Mesendoderm (in vitro differentiated cells): ENCODE results near the gene LMF2.
A peak's percentile ranks its signal among the peaks of the same experiment; 100 is the strongest.

Experiments
- DNase-seq: peaks from one replicate; pipeline ENCODE4 v3.0.0; 2013
- H2AK5ac ChIP-seq: 2 replicates; pipeline ENCODE4 v1.6.1; 2013; ENCODE audit warnings: low read length, inconsistent platforms
- H2BK120ac ChIP-seq: 2 replicates; pipeline ENCODE4 v1.6.1; 2013; ENCODE audit warnings: low read depth, mild to moderate bottlenecking, low read length, moderate library complexity, mixed read lengths
- H2BK15ac ChIP-seq: replicated peaks from 2 replicates; pipeline ENCODE4 v1.6.1; 2013; ENCODE audit warnings: low read depth, mild to moderate bottlenecking, moderate library complexity
- H2BK5ac ChIP-seq: 2 replicates; pipeline ENCODE4 v1.6.1; 2013; ENCODE audit warnings: low read length, inconsistent platforms
- H3K18ac ChIP-seq: 2 replicates; pipeline ENCODE4 v1.6.1; 2013; ENCODE audit warnings: mild to moderate bottlenecking, low read length, mixed read lengths
- H3K23ac ChIP-seq: one replicate; pipeline ENCODE4 v1.6.1; 2013; ENCODE audit warnings: low read length
- H3K27ac ChIP-seq: 2 replicates; pipeline ENCODE4 v1.5.1; 2013; ENCODE audit warnings: low read depth, mild to moderate bottlenecking, inconsistent platforms, low read length, moderate library complexity
- H3K27me3 ChIP-seq: 2 replicates; pipeline ENCODE4 v1.6.1; 2013; ENCODE audit warnings: low read length, control low read depth, mild to moderate bottlenecking, inconsistent platforms; ENCODE audit not compliant: insufficient read depth, poor library complexity
- H3K36me3 ChIP-seq: 2 replicates; pipeline ENCODE4 v1.6.1; 2013; ENCODE audit warnings: low read length, inconsistent platforms; ENCODE audit not compliant: control insufficient read depth, insufficient read depth
- H3K4ac ChIP-seq: one replicate; pipeline ENCODE4 v1.6.1; 2013; ENCODE audit warnings: low read depth, mild to moderate bottlenecking, low read length, moderate library complexity
- H3K4me1 ChIP-seq: 2 replicates; pipeline ENCODE4 v1.6.1; 2013; ENCODE audit warnings: low read depth, low read length, inconsistent platforms; ENCODE audit not compliant: control insufficient read depth
- H3K4me2 ChIP-seq: 2 replicates; pipeline ENCODE4 v1.6.1; 2013; ENCODE audit warnings: low read length
- H3K4me3 ChIP-seq: 2 replicates; pipeline ENCODE4 v1.5.1; 2013; ENCODE audit warnings: mild to moderate bottlenecking, low read length
- H3K56ac ChIP-seq: one replicate; pipeline ENCODE4 v1.6.1; 2013; ENCODE audit warnings: low read length
- H3K79me1 ChIP-seq: 2 replicates; pipeline ENCODE4 v1.6.1; 2013; ENCODE audit warnings: low read length, inconsistent platforms
- H3K79me2 ChIP-seq: 2 replicates; pipeline ENCODE4 v1.6.1; 2013; ENCODE audit warnings: mild to moderate bottlenecking, low read length; ENCODE audit not compliant: control insufficient read depth, insufficient read depth
- H3K9ac ChIP-seq: 2 replicates; pipeline ENCODE4 v1.6.1; 2013; ENCODE audit warnings: low read length, inconsistent platforms
- H4K5ac ChIP-seq: one replicate; pipeline ENCODE4 v1.6.1; 2013; ENCODE audit warnings: low read length
- H4K8ac ChIP-seq: one replicate; pipeline ENCODE4 v1.6.1; 2013; ENCODE audit warnings: low read depth, mild to moderate bottlenecking, control low read depth, low read length, moderate library complexity
- WGBS: extraction: QIAGEN DNeasy Blood & Tissue Kit; methylation state at CpG from one replicate; pipeline ENCODE4 v1.1.7; 2013; ENCODE audit warnings: low lambda C conversion rate, missing lambda C conversion rate; ENCODE audit not compliant: insufficient coverage; ENCODE audit errors: extremely low coverage; 5-methylcytosine and 5-hydroxymethylcytosine counted together

Gene LMF2

GRCh38 chr22:50500452-50500851 is 7.0 kb downstream of the LMF2 start:
- Histone ChIP-seq H3K18ac (no peak overlapping the region), H3K23ac (no peak overlapping the region), H3K36me3 (peaks cover 2% of the 10 kb centered on the region), H2BK15ac (no peak overlapping the region), H3K4ac (no peak overlapping the region), H3K4me3 (no peak overlapping the region), H3K79me1 (peaks cover 2% of the 10 kb centered on the region), H2BK120ac (no peak overlapping the region), H3K4me1 (no peaks in the 10 kb centered on the region), H3K4me2 (no peak overlapping the region), H4K5ac (no peak overlapping the region), H2AK5ac (no peak overlapping the region), H3K9ac (no peak overlapping the region), H2BK5ac (no peak overlapping the region), H4K8ac (no peak overlapping the region), H3K79me2 (no peaks in the 10 kb centered on the region), H3K27me3 (no peaks in the 10 kb centered on the region), H3K56ac (no peak overlapping the region), H3K27ac (no peak overlapping the region)
- no CpG with 5 or more reads among the region's 12 CpGs for WGBS
- no peak for DNase-seq

GRCh38 chr22:50498322-50498890 is 9.1 kb downstream of the LMF2 start:
- H2BK5ac ChIP-seq = no peak overlapping the region
- H2AK5ac ChIP-seq = no peak overlapping the region
- H3K23ac ChIP-seq = no peak overlapping the region
- H3K9ac ChIP-seq = no peak overlapping the region
- H3K79me1 ChIP-seq = no peaks in the 10 kb centered on the region
- no peak overlapping the region for H3K56ac ChIP-seq
- H3K4me2 ChIP-seq = no peak overlapping the region
- H3K27me3 ChIP-seq = no peaks in the 10 kb centered on the region
- no peak overlapping the region for H3K27ac ChIP-seq
- H3K4me3 ChIP-seq = no peak overlapping the region
- H4K5ac ChIP-seq = no peak overlapping the region
- H4K8ac ChIP-seq = no peak overlapping the region
- no peaks in the 10 kb centered on the region for H3K79me2 ChIP-seq
- no peak overlapping the region for H2BK120ac ChIP-seq
- no CpG with 5 or more reads among the region's 13 CpGs for WGBS
- peak; percentile 85 for DNase-seq
- no peak overlapping the region for H3K4ac ChIP-seq
- no peak overlapping the region for H2BK15ac ChIP-seq
- H3K36me3 ChIP-seq = no peaks in the 10 kb centered on the region
- H3K4me1 ChIP-seq = no peaks in the 10 kb centered on the region
- H3K18ac ChIP-seq = no peak overlapping the region

- no peak overlapping the region for H3K23ac ChIP-seq
- no peak for DNase-seq
- H2BK120ac ChIP-seq = no peak overlapping the region
- no peaks in the 10 kb centered on the region for H3K79me2 ChIP-seq
- H3K79me1 ChIP-seq = no peaks in the 10 kb centered on the region
- no peak overlapping the region for H4K8ac ChIP-seq
- H2BK5ac ChIP-seq = no peak overlapping the region
- no peak overlapping the region for H3K56ac ChIP-seq
- no peaks in the 10 kb centered on the region for H3K4me1 ChIP-seq
- H3K4me2 ChIP-seq = no peak overlapping the region
- H2BK15ac ChIP-seq = no peak overlapping the region
- no CpG with 5 or more reads among the region's 6 CpGs for WGBS
- H2AK5ac ChIP-seq = no peak overlapping the region
- H3K27ac ChIP-seq = no peak overlapping the region
- no peaks in the 10 kb centered on the region for H3K36me3 ChIP-seq
- no peaks in the 10 kb centered on the region for H3K27me3 ChIP-seq
- H3K4me3 ChIP-seq = no peak overlapping the region
- no peak overlapping the region for H3K9ac ChIP-seq
- no peak overlapping the region for H3K4ac ChIP-seq
- no peak overlapping the region for H3K18ac ChIP-seq
- H4K5ac ChIP-seq = no peak overlapping the region
Observed at GRCh38 chr22:50497093-50497492, 10.4 kb downstream of the LMF2 start.

- no peak overlapping the region for H2BK15ac ChIP-seq
- no CpG with 5 or more reads among the region's 27 CpGs for WGBS
- no peak overlapping the region for H3K4me2 ChIP-seq
- H2BK5ac ChIP-seq = no peak overlapping the region
- H3K79me2 ChIP-seq = no peaks in the 10 kb centered on the region
- H3K23ac ChIP-seq = no peak overlapping the region
- no peak overlapping the region for H3K9ac ChIP-seq
- H3K27me3 ChIP-seq = no peaks in the 10 kb centered on the region
- no peak overlapping the region for H3K4ac ChIP-seq
- H2BK120ac ChIP-seq = no peak overlapping the region
- H3K18ac ChIP-seq = no peak overlapping the region
- H4K8ac ChIP-seq = no peak overlapping the region
- no peak overlapping the region for H3K27ac ChIP-seq
- no peak overlapping the region for H2AK5ac ChIP-seq
- no peak overlapping the region for H4K5ac ChIP-seq
- no peaks in the 10 kb centered on the region for H3K79me1 ChIP-seq
- H3K4me3 ChIP-seq = no peak overlapping the region
- no peaks in the 10 kb centered on the region for H3K4me1 ChIP-seq
- DNase-seq = no peak
- H3K56ac ChIP-seq = no peak overlapping the region
- no peaks in the 10 kb centered on the region for H3K36me3 ChIP-seq
Observed at GRCh38 chr22:50490531-50491308, 16.8 kb downstream of the LMF2 start.

- no peak overlapping the region for H3K27ac ChIP-seq
- no peaks in the 10 kb centered on the region for H3K79me1 ChIP-seq
- no peak for DNase-seq
- no peak overlapping the region for H3K18ac ChIP-seq
- no CpG with 5 or more reads among the region's 31 CpGs for WGBS
- H3K4me3 ChIP-seq = no peak overlapping the region
- no peaks in the 10 kb centered on the region for H3K27me3 ChIP-seq
- H3K56ac ChIP-seq = no peak overlapping the region
- no peak overlapping the region for H4K5ac ChIP-seq
- no peak overlapping the region for H3K9ac ChIP-seq
- no peak overlapping the region for H4K8ac ChIP-seq
- H3K79me2 ChIP-seq = no peaks in the 10 kb centered on the region
- no peak overlapping the region for H2BK5ac ChIP-seq
- H2BK15ac ChIP-seq = no peak overlapping the region
- no peak overlapping the region for H2AK5ac ChIP-seq
- no peak overlapping the region for H3K4ac ChIP-seq
- no peak overlapping the region for H2BK120ac ChIP-seq
- H3K23ac ChIP-seq = no peak overlapping the region
- H3K4me2 ChIP-seq = no peak overlapping the region
- H3K36me3 ChIP-seq = no peaks in the 10 kb centered on the region
- H3K4me1 ChIP-seq = no peaks in the 10 kb centered on the region
Observed at GRCh38 chr22:50489363-50490243, 17.9 kb downstream of the LMF2 start.
